ENCODE measurements around the gene FAM227A.
"Not testable (repeated sequence)": the region's sequence is repeated elsewhere in the genome, so short reads cannot be mapped to it uniquely, and the experiment has no call there.

Gene FAM227A

GRCh38 chr22:38689651-38690050, 33.5 kb upstream of the FAM227A start:
- H3K4me3 Mint-ChIP-seq = no peak overlapping the region
- peaks cover 99% of the 10 kb centered on the region for H3K36me3 Mint-ChIP-seq
- no peaks in the 10 kb centered on the region for H3K9me3 Mint-ChIP-seq
- no peak for DNase-seq (ENCODE audit: low spot score in 2 of 2)
- H3K27ac Mint-ChIP-seq = no peak overlapping the region
- ATAC-seq = no peak
- H3K4me1 Mint-ChIP-seq = peaks cover 12% of the 10 kb centered on the region

GRCh38 chr22:38685761-38686160, 29.6 kb upstream of the FAM227A start:
- H3K9me3 Mint-ChIP-seq = no peaks in the 10 kb centered on the region
- H3K36me3 Mint-ChIP-seq = peaks cover 88% of the 10 kb centered on the region
- ATAC-seq (no peak), DNase-seq (ENCODE audit: low spot score in 2 of 2) (no peak)
- no peak overlapping the region for H3K27ac Mint-ChIP-seq
- peaks cover 23% of the 10 kb centered on the region for H3K4me1 Mint-ChIP-seq
- no peak overlapping the region for H3K4me3 Mint-ChIP-seq

- Mint-ChIP-seq H3K27ac (no peak overlapping the region), H3K4me1 (peaks cover 23% of the 10 kb centered on the region), H3K9me3 (no peaks in the 10 kb centered on the region), H3K36me3 (peaks cover 79% of the 10 kb centered on the region), H3K4me3 (no peak overlapping the region)
- ATAC-seq (no peak), DNase-seq (ENCODE audit: low spot score in 2 of 2) (no peak)
These were observed 28.7 kb upstream of the FAM227A start for GRCh38 chr22:38684895-38685294.

GRCh38 chr22:38681582-38682335, 25.6 kb upstream of the FAM227A start, which contains the start of gene TOMM22:
TOMM22 (plus strand) TSS chr22:38681957; CDS start chr22:38681979, 22 bp downstream.
- peak within 1 kb of the TSS; percentile 98 for H3K27ac Mint-ChIP-seq
- peak; percentile 76 to 94 for DNase-seq (ENCODE audit: low spot score in 2 of 2)
- H3K36me3 Mint-ChIP-seq = peaks cover 48% of the 10 kb centered on the region
- peaks cover 23% of the 10 kb centered on the region for H3K4me1 Mint-ChIP-seq
- peak; percentile 98 for ATAC-seq
- peak within 1 kb of the TSS; percentile 99 for H3K4me3 Mint-ChIP-seq
- H3K9me3 Mint-ChIP-seq = no peaks in the 10 kb centered on the region

- DNase-seq (ENCODE audit: low spot score in 2 of 2) = no peak
- Mint-ChIP-seq H3K27ac (peak overlapping the region; percentile 24), H3K36me3 (peaks cover 20% of the 10 kb centered on the region), H3K4me3 (no peak overlapping the region), H3K4me1 (no peaks in the 10 kb centered on the region), H3K9me3 (no peaks in the 10 kb centered on the region)
- no peak for ATAC-seq
These were observed 19.6 kb upstream of the FAM227A start for GRCh38 chr22:38675833-38676232.

GRCh38 chr22:38674888-38675287, 18.7 kb upstream of the FAM227A start:
- DNase-seq (ENCODE audit: low spot score in 2 of 2) (no peak), ATAC-seq (no peak)
- H3K4me3 Mint-ChIP-seq = no peak overlapping the region
- H3K27ac Mint-ChIP-seq = peak overlapping the region; percentile 24
- no peaks in the 10 kb centered on the region for H3K4me1 Mint-ChIP-seq
- H3K36me3 Mint-ChIP-seq = peaks cover 23% of the 10 kb centered on the region
- no peaks in the 10 kb centered on the region for H3K9me3 Mint-ChIP-seq

- DNase-seq (ENCODE audit: low spot score in 2 of 2) (peak; percentile 10 to 73), ATAC-seq (peak; percentile 36)
- peak overlapping the region; percentile 87 for H3K4me3 Mint-ChIP-seq
- no peaks in the 10 kb centered on the region for H3K9me3 Mint-ChIP-seq
- peaks cover 7% of the 10 kb centered on the region for H3K4me1 Mint-ChIP-seq
- peak overlapping the region; percentile 99 for H3K27ac Mint-ChIP-seq
- no peaks in the 10 kb centered on the region for H3K36me3 Mint-ChIP-seq
These were observed 1.1 kb upstream of the FAM227A start for GRCh38 chr22:38657045-38657909.

- peak overlapping the region; percentile 87 for H3K4me3 Mint-ChIP-seq
- H3K9me3 Mint-ChIP-seq = no peaks in the 10 kb centered on the region
- H3K36me3 Mint-ChIP-seq = no peaks in the 10 kb centered on the region
- DNase-seq (ENCODE audit: low spot score in 2 of 2) (no peak), ATAC-seq (no peak)
- peak overlapping the region; percentile 99 for H3K27ac Mint-ChIP-seq
- peaks cover 7% of the 10 kb centered on the region for H3K4me1 Mint-ChIP-seq
These were observed 505 bp downstream of the FAM227A start for GRCh38 chr22:38655519-38656255.

GRCh38 chr22:38653741-38654140, 2.5 kb downstream of the FAM227A start:
- peaks cover 7% of the 10 kb centered on the region for H3K4me1 Mint-ChIP-seq
- no peaks in the 10 kb centered on the region for H3K36me3 Mint-ChIP-seq
- no peak overlapping the region for H3K27ac Mint-ChIP-seq
- no peaks in the 10 kb centered on the region for H3K9me3 Mint-ChIP-seq
- H3K4me3 Mint-ChIP-seq = no peak overlapping the region
- DNase-seq (ENCODE audit: low spot score in 2 of 2) (no peak), ATAC-seq (no peak)

- Mint-ChIP-seq H3K9me3 (no peaks in the 10 kb centered on the region), H3K36me3 (no peaks in the 10 kb centered on the region), H3K27ac (no peak overlapping the region), H3K4me3 (no peak overlapping the region), H3K4me1 (peaks cover 7% of the 10 kb centered on the region)
- no peak for ATAC-seq
- no peak for DNase-seq (ENCODE audit: low spot score in 2 of 2)
These were observed 3.3 kb downstream of the FAM227A start for GRCh38 chr22:38652859-38653258.

GRCh38 chr22:38649841-38650522, 6.2 kb downstream of the FAM227A start:
- ATAC-seq = no peak
- Mint-ChIP-seq H3K27ac (no peak overlapping the region), H3K4me1 (no peaks in the 10 kb centered on the region), H3K36me3 (no peaks in the 10 kb centered on the region), H3K4me3 (no peak overlapping the region), H3K9me3 (no peaks in the 10 kb centered on the region)
- DNase-seq (ENCODE audit: low spot score in 2 of 2) = no peak

GRCh38 chr22:38645430-38645829, 10.8 kb downstream of the FAM227A start:
- no peak overlapping the region for H3K27ac Mint-ChIP-seq
- DNase-seq (ENCODE audit: low spot score in 2 of 2) (no peak), ATAC-seq (no peak)
- H3K4me1 Mint-ChIP-seq = no peaks in the 10 kb centered on the region
- H3K4me3 Mint-ChIP-seq = no peak overlapping the region
- H3K36me3 Mint-ChIP-seq = no peaks in the 10 kb centered on the region
- H3K9me3 Mint-ChIP-seq = no peaks in the 10 kb centered on the region

- DNase-seq (ENCODE audit: low spot score in 2 of 2); H3K27ac Mint-ChIP-seq; H3K9me3 Mint-ChIP-seq; H3K4me3 Mint-ChIP-seq; H3K36me3 Mint-ChIP-seq; H3K4me1 Mint-ChIP-seq: not testable (repeated sequence)
- peak; percentile 83 for ATAC-seq
These were observed 11.9 kb downstream of the FAM227A start for GRCh38 chr22:38644245-38644644.

- ATAC-seq = no peak
- no peak overlapping the region for H3K4me3 Mint-ChIP-seq
These were observed 14.6 kb downstream of the FAM227A start for GRCh38 chr22:38641476-38642040.

More at GRCh38 chr22:38641476-38642040, 14.6 kb downstream of the FAM227A start:
- Mint-ChIP-seq H3K4me1 (no peaks in the 10 kb centered on the region), H3K9me3 (no peaks in the 10 kb centered on the region), H3K36me3 (no peaks in the 10 kb centered on the region), H3K27ac (no peak overlapping the region)
- DNase-seq (ENCODE audit: low spot score in 2 of 2) = no peak

Measured in stimulated activated effector memory CD8-positive, alpha-beta T cell treated with anti-CD3 and anti-CD28 coated beads, Interleukin-12 subunit alpha, Interleukin-12 subunit beta, amount 100 ng/mL, for 72 hours (primary cell).